ENCODE data around the gene SYNPO.

The SYNPO gene

DNA sequence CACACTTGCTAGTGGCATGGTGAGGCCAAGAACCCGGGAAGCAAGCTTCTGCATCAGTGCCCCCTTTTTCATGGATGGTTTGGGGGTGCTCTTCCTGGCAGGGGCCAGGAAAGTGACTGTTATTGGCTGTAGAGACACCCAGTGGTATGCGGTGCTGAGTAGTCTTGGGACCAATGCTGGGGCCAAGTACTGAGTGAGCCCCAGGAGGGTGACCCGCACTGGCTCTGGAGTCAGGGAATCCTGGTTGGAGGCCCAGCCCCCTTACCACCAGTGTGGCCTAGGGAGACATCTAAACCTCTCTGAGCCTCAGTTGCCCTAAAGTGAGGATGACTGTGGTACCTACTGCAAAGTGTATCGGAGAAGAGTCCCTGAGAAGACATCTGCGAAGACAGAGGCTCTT lies 41.2 kb upstream of the SYNPO start:
- Histone ChIP-seq H3K9me2 (replicated peaks; ENCODE audit: insufficient read depth, low read length) (no peaks in the 10 kb centered on the region), H3F3A (ENCODE audit: insufficient read depth) (no peaks in the 10 kb centered on the region), H4K20me1 (ENCODE audit: low read depth, low read length) (no peaks in the 10 kb centered on the region), H3K27ac (ENCODE audit: low read depth, low read length) (no peak overlapping the region), H3K4me3 (ENCODE audit: insufficient read depth, low read length, poor library complexity, severe bottlenecking) (no peak overlapping the region), H3K27me3 (ENCODE audit: low read length) (no peaks in the 10 kb centered on the region), H3K36me3 (ENCODE audit: low read length) (no peaks in the 10 kb centered on the region), H3K9ac (ENCODE audit: low read length) (no peak overlapping the region), H3K79me2 (ENCODE audit: insufficient read depth, low read length) (no peaks in the 10 kb centered on the region), H3K4me2 (ENCODE audit: low read depth, low read length, poor library complexity, severe bottlenecking) (no peak overlapping the region), H3K9me3 (ENCODE audit: insufficient read depth, low read length) (no peaks in the 10 kb centered on the region), H2AFZ (ENCODE audit: low read depth, low read length, severe bottlenecking) (no peak overlapping the region)
- no peak for TF ChIP-seq EZH2phosphoT487 (conservative IDR thresholded peaks at IDR 0.05; ENCODE audit: low read length)
- TF ChIP-seq, protein P1, sequence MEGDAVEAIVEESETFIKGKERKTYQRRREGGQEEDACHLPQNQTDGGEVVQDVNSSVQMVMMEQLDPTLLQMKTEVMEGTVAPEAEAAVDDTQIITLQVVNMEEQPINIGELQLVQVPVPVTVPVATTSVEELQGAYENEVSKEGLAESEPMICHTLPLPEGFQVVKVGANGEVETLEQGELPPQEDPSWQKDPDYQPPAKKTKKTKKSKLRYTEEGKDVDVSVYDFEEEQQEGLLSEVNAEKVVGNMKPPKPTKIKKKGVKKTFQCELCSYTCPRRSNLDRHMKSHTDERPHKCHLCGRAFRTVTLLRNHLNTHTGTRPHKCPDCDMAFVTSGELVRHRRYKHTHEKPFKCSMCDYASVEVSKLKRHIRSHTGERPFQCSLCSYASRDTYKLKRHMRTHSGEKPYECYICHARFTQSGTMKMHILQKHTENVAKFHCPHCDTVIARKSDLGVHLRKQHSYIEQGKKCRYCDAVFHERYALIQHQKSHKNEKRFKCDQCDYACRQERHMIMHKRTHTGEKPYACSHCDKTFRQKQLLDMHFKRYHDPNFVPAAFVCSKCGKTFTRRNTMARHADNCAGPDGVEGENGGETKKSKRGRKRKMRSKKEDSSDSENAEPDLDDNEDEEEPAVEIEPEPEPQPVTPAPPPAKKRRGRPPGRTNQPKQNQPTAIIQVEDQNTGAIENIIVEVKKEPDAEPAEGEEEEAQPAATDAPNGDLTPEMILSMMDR (IDR thresholded peaks at IDR 0.05; ENCODE audit: insufficient read depth, low read length, poor library complexity, severe bottlenecking) = no peak

DNA sequence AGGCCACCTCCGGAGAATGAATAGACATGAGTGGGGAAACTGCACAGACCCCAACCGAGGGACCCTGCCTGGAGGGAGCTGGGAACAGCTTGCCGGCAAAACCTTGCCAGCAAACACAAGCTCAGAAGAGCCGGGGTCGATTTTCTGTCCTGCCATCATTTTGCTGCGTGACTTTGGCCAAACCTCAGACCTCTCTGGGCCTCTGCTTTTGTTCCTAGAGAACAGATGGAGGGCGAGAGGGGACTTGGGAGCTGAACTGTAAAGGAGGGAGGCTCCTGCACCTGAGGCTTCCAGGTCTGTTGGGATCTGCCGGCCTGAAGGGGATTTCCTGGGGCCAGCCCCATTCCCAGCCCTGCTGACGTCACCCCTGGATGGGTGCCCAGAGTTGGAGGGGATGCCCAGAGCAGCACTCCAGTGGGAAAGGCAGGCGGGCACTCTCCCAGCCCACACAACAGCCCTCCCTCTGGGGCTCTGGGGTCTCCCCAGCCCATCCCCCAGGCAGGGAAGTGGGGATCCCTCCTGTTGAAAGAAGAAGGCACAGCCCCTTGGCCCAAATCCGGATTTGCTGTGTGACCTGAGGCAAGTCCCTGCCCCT lies 40.4 kb upstream of the SYNPO start:
- no peaks in the 10 kb centered on the region for H4K20me1 ChIP-seq (ENCODE audit: low read depth, low read length)
- H3K79me2 ChIP-seq (ENCODE audit: insufficient read depth, low read length) = no peaks in the 10 kb centered on the region
- H3K36me3 ChIP-seq (ENCODE audit: low read length) = no peaks in the 10 kb centered on the region
- H3F3A ChIP-seq (ENCODE audit: insufficient read depth) = no peaks in the 10 kb centered on the region
- no peak overlapping the region for H3K4me2 ChIP-seq (ENCODE audit: low read depth, low read length, poor library complexity, severe bottlenecking)
- no peak overlapping the region for H3K9ac ChIP-seq (ENCODE audit: low read length)
- no peaks in the 10 kb centered on the region for H3K9me2 ChIP-seq (replicated peaks; ENCODE audit: insufficient read depth, low read length)
- H3K9me3 ChIP-seq (ENCODE audit: insufficient read depth, low read length) = no peaks in the 10 kb centered on the region
- H2AFZ ChIP-seq (ENCODE audit: low read depth, low read length, severe bottlenecking) = no peak overlapping the region
- H3K27ac ChIP-seq (ENCODE audit: low read depth, low read length) = no peak overlapping the region
- no peaks in the 10 kb centered on the region for H3K27me3 ChIP-seq (ENCODE audit: low read length)
- no peak overlapping the region for H3K4me3 ChIP-seq (ENCODE audit: insufficient read depth, low read length, poor library complexity, severe bottlenecking)
- TF ChIP-seq, protein P1 (IDR thresholded peaks at IDR 0.05; ENCODE audit: insufficient read depth, low read length, poor library complexity, severe bottlenecking) = no peak
- no peak for TF ChIP-seq EZH2phosphoT487 (conservative IDR thresholded peaks at IDR 0.05; ENCODE audit: low read length)

DNA sequence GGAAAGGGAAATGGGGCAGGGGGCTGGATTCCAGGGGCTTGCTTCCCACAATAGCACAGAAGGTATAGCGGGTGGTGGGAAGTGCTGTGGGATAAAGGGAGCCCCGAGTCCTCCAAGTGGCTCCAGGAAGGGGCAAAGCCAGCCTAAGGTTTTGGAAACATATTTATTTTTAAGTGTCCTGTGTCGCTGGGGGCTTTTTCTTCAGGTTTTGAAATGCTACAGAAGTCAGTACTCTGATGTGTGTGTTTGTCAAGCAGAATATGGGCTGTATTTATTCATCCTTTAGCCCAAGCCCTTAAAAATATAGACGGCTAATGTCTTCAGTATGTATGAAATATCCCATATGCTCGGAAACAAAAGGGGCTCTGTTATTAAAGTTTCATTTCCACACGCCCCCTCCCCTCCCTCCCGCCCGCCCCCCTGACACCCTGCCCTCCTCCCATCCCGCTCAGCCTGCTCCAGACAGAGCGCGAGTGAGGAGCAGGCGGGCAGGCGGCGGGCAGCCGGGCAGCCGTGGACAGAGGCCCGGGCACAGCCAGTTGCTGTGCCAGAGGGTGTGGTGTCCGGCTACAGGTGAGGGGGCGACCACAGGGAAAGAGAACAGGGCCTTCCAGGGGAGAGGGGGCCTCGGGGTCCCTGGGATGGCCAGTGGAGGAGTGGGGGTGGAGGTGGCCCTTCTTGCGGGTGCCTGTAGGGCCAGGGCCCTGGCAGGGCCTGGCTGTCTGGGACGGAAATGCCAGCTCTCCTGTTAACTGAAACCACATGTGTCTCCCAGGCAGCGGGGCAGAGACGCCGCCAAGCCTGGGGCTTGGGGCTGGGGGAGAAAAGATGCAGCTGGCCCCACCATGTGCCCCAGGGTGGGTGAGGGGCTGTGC lies 39.6 kb upstream of the SYNPO start:
- Histone ChIP-seq H3K4me3 (ENCODE audit: insufficient read depth, low read length, poor library complexity, severe bottlenecking) (no peak overlapping the region), H2AFZ (ENCODE audit: low read depth, low read length, severe bottlenecking) (no peak overlapping the region), H3K9me3 (ENCODE audit: insufficient read depth, low read length) (no peaks in the 10 kb centered on the region), H3K79me2 (ENCODE audit: insufficient read depth, low read length) (no peaks in the 10 kb centered on the region), H3K4me2 (ENCODE audit: low read depth, low read length, poor library complexity, severe bottlenecking) (no peak overlapping the region), H3K36me3 (ENCODE audit: low read length) (no peaks in the 10 kb centered on the region), H3K9ac (ENCODE audit: low read length) (no peak overlapping the region), H4K20me1 (ENCODE audit: low read depth, low read length) (no peaks in the 10 kb centered on the region), H3K9me2 (replicated peaks; ENCODE audit: insufficient read depth, low read length) (no peaks in the 10 kb centered on the region), H3F3A (ENCODE audit: insufficient read depth) (no peaks in the 10 kb centered on the region), H3K27me3 (ENCODE audit: low read length) (no peaks in the 10 kb centered on the region), H3K27ac (ENCODE audit: low read depth, low read length) (no peak overlapping the region)
- TF ChIP-seq, protein P1 (IDR thresholded peaks at IDR 0.05; ENCODE audit: insufficient read depth, low read length, poor library complexity, severe bottlenecking) = no peak
- no peak for TF ChIP-seq EZH2phosphoT487 (conservative IDR thresholded peaks at IDR 0.05; ENCODE audit: low read length)
